GM15510 (cell line): ENCODE results near the gene SLIT1.

ENCODE experiments used
- POLR2A ChIP-seq: IDR thresholded peaks from 3 replicates; pipeline ENCODE4 v1.6.1; 2011; ENCODE audit warnings: borderline replicate concordance; ENCODE audit not compliant: insufficient read length; ENCODE audit errors: extremely low read depth

Gene SLIT1

DNA sequence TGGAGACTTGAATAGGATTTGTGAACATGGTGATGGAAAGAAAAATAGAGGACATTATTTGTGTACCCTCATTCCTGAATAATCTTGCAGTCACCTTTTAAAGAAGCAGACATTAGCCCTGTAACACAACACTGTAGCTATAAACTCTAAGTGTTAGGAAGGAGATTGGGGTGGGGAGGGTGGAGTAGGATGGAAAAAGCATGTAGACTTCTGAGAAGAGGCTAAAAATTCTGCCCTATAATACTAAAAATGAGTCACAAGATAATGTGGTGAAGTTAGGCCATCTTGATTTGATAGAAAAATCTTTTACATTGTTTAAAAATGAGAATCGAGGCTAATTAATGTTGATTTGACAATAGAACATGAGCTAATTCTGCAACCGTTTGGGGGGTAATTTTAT, 224.9 kb downstream of the SLIT1 start:
- no peak for TF ChIP-seq POLR2A

DNA sequence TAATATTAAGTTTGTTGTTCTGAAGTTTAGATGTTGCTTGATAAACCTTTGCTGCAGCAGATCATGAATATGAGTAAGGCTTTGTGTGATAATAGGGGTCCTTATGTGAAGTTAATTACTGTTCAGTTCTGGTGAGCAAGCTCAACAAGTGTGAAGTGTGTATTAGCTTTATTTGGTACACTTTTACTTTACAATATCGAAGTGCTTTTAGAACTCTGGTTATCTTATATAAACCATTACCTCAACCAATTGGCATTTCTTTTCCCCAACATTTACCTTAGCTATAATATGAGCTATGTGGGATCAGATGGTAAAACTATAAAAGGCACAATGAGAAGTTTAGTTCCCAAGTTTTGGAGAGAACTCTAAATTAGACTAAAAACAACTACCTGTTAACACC, 226.0 kb downstream of the SLIT1 start:
- no peak for TF ChIP-seq POLR2A

DNA sequence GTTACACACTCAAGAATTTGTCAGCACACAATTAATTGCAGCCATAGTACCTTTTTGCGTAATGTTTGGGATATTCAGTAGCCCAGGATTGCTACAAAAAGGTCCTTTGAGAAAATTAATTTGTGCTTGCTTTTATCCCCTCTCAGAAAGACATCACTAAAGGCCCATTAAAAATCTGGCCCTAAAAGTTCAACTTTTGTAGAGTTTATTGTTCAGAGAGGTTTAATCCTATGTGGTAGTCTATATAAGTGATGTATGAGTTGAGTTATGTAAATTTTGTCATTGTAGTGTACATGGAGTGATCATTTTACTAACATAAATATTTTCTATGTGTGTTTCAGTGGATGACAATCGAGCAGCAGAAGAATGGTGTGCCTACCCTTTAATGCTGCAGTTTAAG, 227.7 kb downstream of the SLIT1 start:
- no peak for TF ChIP-seq POLR2A

DNA sequence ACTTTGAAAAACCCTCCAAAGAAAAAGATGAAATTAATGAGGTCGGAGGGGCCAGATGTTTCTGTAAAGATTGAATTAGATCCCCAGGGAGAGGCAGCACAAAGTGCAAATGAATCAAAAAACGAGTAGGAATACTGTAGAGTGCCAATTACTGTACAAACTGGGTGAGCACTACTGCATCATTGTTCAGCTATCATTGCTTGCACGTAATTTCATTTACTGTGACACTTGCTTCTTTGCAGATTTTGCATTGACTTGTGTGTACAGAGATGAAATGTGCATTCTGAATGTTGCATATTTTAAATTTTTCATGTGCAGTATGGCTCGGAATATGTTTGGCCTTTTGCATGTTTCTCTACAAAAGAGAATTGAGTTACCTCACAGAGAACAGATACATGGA, 230.0 kb downstream of the SLIT1 start:
- TF ChIP-seq POLR2A = no peak

DNA sequence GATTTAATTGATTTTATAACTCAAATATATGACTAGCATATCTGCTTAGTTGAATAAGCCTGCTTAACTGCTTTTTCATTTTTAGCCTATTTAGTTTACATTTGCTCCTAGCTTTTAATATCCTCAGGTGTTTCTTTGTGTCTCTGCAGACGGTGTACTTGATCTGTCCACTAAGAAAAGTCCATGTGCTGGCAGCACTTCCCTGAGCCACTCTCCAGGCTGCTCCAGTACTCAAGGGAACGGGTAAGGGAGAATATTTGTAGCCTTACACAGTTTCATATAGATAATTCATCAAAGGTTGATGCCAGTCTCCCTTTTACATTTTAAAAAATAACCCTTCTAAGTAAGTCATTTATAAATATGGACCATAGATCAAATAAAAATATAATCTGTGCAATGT, 233.8 kb downstream of the SLIT1 start:
- no peak for TF ChIP-seq POLR2A

DNA sequence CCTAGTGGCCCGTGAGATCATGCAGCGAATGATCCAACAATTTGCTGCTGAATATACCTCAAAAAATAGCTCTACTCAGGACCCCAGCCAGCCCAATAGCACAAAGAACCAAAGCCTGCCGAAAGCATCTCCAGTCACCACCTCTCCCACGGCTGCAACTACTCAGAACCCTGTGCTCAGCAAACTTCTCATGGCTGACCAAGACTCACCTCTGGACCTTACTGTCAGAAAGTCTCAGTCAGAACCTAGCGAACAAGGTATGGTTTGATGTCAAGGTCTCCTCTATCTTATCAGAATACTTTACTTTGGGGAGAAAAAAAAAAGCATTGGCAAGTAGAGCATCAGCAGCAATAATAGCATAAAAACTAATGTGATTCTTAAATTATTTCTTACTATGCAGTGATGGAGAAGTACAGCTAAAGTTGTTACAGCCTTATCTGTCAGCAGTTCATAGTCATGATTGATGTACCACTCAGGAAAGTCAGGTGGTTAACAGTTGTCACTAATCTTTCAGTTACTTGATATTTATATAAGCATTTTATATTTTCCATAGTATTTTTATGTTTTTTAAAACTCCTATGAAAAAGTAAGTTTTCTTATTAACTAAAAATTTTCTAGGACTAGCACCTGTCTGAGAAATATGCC, 236.6 kb downstream of the SLIT1 start:
- no peak for TF ChIP-seq POLR2A
